CD1c-positive myeloid dendritic cell (primary cell): Measurements from ENCODE around the gene TMEFF1.
"Not testable (repeated sequence)": the region's sequence is repeated elsewhere in the genome, so short reads cannot be mapped to it uniquely, and the experiment has no call there.

Experiments
- DNase-seq: peaks from one replicate; pipeline ENCODE4 v3.0.0-alpha.2; 2016; ENCODE audit errors: extremely low spot score

Gene TMEFF1, protein sequence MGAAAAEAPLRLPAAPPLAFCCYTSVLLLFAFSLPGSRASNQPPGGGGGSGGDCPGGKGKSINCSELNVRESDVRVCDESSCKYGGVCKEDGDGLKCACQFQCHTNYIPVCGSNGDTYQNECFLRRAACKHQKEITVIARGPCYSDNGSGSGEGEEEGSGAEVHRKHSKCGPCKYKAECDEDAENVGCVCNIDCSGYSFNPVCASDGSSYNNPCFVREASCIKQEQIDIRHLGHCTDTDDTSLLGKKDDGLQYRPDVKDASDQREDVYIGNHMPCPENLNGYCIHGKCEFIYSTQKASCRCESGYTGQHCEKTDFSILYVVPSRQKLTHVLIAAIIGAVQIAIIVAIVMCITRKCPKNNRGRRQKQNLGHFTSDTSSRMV

DNA sequence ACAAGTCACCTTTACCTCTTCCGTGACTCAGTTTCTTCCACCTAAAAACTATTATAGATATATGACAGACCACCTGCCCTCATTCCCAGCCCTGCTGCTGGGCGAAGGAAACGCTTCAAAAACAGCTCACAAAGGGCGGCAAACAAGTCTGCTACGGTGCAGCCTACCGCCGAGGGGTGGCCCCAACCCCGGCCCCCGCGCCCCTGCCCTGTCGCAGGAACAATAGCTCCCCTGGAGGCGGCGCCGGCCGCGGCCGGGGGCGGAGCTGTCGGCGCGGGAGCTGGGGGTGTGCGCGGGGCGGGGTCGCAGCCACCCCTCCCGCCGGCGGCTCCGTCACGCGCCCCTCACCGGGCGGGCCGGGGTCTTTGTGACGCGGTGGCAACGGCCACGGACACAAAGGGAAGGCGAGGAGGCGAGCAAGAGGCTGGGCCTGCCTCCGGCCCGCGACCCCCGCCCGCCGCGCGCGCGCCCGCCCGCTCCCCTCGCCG, at the start of gene TMEFF1:
TSS of gene TMEFF1 (plus strand) at position 362 of the 488 bp plus-strand sequence. CDS start 396 bp downstream, outside the sequence.
- peak; percentile 16 for DNase-seq

DNA sequence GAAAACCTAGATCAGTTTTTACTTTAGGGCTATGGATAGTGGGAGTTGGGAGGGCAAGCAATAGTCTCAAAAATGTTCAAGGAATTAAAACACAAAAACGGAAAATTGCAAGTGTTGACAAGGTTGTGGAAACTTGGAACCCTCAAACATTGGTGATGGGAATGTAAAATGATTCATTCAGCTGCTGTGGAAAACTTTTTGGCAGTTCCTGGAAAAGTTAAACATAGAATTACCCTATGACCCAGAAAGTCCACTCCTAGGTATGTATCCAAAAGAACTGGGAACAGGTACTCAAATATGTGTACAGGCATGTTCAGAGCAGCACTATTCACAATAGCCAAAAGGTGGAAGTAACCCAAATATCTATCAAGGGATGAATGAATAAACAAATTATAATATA, 47.2 kb upstream of the TMEFF1 start:
- no peak for DNase-seq

DNA sequence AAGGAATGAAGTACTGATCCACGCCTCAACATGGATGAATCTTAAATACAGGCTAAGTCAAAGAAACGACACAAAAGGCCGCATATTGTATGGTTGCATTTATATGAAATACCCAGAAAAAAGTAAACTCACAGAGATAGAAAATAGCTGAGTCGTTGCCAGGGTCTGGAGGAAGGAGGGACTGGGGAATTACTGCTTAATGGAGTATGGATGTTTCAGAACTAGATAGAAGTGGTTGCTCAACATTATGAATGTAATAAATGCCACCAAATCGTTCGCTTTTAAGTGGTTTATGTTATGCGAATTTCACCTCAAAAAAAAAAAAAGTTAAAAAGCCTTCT, 46.8 kb upstream of the TMEFF1 start:
- no peak for DNase-seq

DNA sequence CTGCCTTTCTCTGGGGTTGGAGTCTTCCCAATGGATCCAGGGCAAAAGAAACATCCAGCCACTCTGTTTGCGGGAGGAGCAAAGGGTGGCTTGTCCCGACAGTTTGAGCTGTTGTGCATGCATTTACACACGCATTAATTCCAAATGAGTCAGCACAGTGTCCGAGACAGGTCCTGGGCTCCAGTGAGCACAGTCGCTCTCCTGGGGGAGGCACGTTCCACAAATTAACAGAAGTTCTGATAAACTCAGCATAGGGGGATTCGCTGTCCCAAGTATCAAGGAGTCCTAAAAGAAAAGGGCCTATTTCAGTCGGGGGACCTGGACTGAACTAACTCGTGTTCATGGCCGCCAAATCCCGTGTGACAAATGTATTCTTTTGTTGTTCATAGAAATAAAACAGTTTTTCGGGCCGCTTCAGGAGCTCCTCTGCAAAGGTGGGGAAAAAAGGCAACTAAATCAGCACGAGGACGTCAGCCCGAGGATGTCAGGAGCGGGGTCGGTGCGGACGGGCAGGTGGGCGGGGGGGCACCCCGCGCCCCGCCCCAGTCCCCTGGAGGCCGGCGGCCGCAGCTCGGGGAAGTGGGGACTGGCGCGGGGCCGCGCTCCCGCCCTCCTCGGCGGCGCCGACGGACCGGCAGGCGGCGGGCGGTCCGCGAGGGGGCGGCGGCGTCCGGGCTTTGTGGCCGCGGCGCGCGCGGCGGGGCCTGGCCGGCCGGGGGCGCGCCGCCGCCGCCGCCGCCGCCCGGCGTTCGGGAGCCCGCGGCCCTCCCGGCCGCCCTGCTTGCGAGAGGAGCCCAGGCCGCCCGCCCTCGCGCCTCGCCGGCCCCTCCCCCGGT, 46.2 kb upstream of the TMEFF1 start, which contains the start of gene MSANTD3:
TSS of gene MSANTD3 (plus strand) at position 614 of the 836 bp plus-strand sequence. CDS start 14,796 bp downstream, outside the sequence.
- peak; percentile 72 for DNase-seq

DNA sequence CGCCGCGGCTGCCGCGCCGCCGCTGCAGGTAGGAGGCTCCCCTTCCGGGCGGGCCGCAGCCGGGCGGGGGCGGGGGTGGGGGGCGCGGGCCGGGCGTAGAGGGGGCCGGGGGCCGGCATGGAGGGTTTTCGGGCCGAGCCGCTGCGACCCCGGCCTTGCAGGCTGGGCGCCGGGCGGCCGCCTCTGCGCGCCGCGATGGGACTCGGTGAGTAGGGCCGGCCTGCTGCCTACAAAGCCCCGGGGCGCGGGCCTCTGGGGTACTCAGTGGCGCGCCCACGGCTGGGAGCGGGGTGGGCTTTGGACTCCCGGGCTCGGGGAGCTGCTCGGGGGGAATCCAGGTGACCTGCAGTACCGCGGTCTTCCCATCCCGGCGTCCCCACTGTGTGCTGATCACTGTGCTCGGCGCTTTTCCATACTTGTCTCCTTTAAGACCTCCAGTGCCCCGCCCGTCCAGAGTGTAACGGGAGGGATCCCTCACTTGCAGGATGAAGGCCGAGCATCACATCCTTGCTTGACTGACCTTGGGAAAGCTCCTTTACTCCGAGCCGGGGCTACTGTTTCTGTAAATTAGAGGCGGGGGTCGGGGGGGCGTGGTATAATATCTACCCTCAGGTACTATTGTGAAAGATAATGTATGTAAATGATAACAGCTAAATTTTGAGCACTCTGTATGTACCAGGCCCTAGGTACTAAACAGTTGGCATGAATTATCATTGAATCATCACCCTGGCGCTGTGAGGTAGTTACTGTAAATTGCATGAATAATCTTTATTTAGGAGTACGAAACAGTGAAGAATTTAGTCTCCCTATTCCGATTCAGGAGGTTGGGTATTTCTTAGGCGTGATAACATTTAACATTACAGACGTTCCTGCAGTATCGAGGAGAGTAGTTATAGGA, 45.3 kb upstream of the TMEFF1 start:
- peak; percentile 7 for DNase-seq

DNA sequence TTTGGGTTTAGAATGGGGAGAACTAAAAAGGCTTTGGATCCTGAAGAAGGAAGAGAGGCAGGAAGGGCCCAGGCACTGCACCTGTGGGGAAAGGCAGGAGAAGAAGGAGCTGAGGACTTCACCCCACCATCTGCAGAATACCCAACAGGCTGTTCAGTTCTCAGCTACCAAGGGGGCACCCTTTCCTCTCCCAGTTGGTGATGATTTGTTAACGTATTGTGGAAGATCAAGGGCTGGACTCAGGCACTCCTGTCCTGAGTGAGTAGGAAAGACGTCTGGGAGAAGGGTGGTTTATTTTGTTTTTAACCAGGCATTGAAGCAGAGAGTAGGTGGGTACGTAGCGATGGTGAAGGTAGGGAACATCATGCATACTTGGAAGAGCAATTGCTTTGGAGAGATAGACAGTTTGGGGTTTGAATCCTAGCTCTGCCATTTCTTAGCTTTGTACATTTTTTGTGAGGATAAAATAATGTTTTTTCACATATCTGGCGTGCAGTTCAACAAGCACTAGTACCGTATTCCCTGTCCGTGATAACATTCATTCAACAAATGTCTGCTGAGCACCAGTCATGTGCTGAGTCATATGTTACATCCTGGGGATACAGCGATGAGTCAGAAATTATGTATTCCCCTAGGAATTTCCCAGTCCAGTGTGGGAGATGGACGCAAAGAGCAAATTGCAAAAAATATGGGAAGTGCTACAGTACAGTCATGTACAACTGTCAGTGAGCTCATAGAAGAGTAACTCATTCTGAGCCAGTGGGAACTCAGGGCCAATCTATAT, 43.9 kb upstream of the TMEFF1 start:
- peak; percentile 75 for DNase-seq

DNA sequence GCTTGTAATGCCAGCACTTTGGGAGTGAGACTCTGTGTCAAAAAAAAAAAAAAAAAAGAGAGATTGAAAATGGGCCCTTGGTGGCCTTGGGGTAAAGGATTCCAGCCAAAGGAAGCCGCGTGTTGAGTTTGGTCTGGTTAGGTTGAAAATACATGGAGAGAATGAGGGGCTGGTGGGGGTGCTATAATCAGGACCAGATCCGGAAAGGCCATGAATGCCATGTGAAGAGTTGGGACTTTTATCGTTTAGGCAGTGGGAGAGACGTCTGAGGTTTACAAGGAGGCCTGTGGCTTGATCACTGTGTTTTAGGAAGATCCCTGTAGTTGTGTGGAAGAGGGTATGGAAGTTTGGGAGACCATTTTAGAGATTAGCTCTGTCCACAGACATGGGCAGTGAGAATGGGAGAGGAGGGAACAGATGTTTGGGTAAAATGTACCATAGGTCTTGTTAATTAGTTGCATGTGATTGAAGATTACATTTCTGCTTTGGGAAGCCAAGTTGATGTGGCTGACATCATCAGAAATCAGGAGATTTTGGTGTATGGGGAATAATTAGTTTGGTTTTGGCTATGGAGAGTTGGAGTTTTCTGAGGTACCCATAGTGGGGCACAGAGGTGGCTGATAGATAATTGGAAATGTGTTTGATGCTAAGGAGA, 42.5 kb upstream of the TMEFF1 start:
- DNase-seq, result no peak

DNA sequence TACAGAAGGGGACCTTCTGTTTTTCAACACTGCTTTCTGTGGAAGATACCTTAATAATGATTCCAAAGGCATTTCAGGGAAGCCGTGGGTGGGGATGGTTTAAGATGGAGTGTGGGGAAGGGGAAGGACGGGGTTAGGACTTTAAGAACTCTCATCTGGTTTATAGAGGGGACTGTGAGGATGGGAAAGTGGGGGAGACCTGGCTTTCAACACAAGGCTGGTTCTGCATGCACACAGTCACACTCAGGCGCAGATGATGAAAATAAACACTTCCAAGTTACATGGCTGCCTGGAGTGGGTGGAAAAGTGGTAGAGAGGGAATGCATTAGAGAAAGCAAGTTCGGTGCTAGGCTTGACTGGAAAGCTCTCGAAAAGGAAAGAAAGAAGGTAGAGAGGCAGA, 41.1 kb upstream of the TMEFF1 start:
- no peak for DNase-seq

DNA sequence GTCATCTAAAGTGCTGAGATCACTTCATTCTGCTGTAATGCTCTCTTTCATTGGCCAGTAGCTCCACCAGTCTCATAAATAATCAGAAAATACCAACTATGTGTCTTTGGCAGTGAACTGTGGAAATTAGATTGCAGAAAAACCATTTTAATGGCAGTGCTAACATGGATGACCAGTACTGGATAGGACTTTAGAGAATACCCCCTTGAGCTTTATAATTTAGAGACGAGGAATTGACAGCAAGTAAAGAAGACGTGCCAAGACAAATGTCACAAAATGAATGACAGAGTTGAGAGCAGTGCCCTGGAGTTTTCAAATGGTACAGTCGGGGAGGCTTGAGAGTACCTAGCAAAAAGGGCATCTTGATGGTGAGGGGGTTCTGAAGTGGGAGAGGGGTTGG, 40.2 kb upstream of the TMEFF1 start:
- no peak for DNase-seq

DNA sequence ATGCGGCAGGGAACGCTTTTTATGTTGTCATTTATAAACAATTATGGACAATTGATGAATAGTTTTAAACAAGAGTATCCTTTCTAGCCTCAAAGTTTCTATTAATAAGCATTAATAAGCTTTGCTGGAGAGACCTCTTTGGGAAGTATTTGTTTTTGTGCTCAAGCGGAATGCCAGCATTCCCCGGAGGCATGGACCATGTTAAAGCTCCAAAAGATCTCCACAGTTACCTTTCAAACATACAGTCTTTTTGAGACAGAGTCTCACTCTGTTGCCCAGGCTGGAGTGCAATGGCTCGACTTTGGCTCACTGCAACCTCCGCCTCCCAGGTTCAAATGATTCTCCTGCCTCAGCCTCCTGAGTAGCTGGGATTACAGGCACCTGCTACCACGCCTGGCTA, 36.4 kb upstream of the TMEFF1 start:
- no peak for DNase-seq

DNA sequence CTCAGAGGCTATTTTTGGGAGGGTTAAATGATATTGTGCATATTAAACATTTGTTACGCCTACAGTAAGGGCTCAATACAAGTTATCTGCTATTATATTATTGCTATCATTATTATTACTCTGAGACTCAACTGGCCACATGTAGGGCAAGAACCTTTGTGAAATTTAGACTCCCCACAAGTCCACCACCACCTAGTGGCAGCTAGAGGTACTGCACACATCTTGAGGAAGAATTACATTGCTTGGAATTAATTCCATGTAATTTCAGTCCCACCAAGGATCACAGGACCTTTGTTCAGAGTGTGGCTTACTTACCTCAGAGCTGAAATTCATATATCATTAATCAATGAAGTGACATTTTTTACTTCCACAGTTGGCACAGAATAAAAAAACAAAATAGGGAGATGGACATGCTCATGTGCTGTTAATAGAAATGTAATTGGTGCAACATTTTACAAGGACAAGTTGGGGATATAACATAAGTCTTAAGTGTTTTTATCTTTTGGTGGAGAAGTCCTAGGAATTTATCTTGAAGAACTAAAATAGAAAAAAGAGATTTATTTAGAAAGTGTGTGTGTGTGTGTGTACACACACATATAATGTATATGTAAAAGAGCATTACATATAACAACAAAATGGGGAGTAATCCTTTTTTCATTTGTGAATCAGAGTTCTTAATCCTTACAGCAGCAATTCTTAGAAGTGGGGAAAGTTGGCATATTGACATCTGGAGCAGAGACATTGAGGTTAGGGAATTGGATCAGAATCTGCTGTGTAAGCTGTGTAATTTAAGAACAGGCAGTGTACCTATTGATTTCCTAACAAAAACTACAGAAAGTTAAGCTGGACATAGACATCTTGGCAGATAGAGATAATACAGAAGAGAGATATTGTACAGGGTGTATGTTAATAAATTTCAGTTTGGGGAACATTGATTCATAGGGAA, 34.8 kb upstream of the TMEFF1 start:
- peak; percentile 81 for DNase-seq

DNA sequence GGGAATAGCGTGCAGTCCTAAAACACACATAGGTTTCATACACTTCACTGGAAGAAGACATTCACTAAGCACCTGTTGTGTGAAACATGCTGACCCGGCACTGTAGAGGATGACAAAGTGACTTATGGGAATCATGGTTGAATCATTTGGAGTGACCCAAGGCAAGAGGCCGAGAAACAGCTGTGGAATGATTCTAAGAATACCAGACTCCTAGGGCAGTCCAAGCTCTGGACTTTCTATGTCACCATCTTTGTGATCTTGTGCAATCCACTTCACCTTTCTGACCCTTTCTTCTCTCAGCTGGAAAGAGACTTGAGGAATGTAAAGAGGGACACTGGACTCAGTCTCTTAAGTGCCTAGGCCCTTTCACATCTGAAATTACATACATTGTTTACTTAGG, 32.9 kb upstream of the TMEFF1 start:
- no peak for DNase-seq

DNA sequence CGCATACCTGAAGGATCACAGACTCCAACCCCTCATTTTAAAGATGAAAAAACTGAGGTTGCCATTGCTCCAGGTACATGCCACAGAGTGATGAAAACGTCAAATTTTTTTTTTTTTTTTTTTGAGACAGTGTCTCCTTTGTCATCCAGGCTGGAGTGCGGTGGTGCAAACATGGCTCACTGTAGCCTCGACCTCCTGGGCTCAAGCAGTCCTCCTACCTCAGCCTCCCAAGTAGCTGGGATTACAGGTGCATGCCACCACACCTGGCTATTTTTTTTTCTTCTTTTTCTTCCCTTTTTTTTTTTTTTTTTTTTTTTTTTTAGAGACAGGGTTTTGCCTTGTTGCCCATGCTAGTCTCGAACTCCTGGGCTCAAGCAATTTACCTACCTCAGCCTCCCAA, 32.5 kb upstream of the TMEFF1 start:
- DNase-seq, result not testable (repeated sequence)

DNA sequence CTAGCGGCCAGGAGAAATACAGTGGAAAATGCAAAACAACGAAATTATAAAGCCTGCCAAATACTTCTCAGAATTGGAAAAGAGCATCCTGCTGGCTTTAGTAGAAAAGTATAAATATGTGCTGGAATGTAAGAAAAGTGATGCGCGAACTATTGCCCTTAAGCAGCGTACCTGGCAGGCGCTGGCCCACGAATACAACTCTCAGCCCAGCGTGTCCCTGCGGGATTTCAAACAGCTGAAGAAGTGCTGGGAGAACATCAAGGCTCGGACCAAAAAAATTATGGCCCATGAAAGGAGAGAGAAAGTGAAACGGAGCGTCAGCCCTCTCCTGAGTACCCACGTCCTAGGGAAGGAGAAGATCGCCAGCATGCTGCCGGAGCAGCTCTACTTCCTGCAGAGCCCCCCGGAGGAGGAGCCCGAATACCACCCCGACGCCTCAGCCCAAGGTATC, 31.0 kb upstream of the TMEFF1 start:
- DNase-seq, result no peak

DNA sequence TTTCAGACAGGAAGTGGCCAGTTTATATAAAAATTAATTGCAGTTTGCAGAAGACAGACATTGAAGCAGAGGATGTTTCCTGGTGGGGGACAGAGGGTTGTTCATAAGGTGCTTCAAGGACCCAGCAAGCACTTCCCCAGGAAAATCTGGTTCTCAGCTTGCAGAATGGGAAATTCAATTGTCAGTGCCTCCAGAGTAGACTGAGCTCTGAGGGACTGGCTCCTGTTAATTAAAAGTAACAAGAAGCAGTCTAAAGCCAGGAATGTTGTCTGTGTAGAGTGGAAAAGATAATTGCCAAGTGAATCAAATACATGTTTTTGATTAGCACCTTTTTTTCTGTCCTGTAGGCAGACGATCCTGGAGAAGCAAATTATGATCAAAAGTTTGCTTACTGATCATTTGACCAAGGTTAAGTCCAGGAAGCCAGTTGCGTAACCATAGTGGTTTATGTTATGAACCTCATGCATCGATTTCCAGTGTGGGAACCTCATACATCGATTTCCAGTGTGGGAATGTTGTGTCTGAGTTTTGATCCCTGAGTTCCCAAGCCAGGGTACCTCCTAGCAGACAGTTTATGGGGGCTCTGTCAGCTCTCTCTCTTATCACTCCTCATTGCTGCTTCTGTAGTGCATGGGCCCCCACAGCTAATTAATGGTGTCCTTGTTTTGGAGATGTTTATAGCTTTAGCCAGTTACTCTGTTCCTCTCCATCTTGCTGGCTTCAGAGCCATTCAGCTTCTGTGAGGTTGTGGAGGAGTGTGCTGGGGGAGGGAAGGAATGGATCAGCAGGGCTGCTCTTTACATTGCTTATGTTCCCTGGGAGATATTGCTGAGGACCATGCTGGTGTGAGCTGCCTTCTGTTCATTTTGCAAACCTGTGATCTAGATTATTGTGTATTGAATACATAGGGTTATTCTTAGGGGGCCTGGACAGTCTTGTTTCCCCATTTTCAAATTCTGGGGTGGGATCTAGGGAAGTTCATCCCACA, 28.9 kb upstream of the TMEFF1 start:
- DNase-seq, result no peak

DNA sequence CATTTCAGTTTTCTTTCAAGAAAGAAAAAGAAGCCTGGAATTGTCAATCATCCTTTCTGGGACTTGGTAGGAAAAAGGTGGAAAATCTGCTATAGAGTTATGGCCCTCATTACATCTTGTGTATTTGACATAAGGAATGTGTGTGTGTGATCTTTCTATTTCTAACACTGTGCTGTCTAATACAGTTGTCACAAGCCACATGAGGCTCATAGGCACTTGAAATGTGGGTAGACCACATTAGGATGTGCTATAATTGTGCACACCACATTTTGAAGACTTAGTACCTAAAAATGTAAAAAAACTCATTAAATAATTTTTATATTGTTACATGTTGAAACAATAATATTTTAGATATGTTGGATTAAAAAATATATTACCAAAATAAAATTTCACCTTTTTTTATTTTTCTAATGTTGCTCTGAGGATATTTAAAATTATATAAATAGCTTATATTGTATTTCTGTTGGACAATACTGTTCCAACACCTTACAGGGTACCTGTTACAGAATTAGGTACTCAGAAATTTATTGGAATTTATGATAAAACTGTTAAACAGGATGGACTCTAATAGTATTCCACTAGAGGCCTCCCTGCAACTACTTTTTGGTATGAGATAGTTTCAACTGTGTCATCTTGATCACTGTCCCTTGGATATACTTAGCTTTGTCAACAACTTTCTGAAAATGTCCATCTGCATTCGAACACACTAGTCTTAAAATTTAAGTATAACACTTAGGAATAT, 27.6 kb upstream of the TMEFF1 start:
- DNase-seq, result no peak

DNA sequence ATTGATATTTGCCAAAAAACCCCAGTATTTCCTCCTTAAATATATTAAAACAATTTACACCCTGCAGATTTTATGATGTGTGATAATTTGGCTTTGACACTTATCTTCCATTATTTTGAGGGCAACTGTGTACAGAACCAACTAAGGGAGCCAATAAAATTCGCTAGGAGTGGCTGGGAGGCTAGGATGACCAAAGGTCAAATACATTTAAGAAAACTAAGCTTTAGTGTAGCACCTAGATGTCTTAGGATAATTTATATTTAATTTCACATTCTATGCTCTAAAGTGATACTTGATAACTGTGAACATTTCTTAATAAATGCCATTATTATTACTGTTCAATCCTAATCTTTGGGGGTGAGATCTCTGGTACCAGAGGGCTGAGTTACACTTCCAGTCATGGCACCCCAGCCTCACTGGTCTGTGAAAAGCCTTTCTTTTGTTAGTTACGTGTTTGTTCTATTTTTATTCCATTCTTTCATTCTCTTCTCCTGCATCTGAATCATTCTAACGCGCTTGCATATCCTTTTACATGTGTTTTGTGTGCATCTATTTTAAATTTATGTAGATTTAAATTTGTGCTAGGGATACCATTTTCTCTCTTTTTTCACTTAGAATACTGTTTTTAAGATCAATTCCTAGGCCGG, 26.9 kb upstream of the TMEFF1 start:
- DNase-seq, result no peak
